ENCODE results near the gene ATP6V1G3.
"Not testable (repeated sequence)": the region's sequence is repeated elsewhere in the genome, so short reads cannot be mapped to it uniquely, and the experiment has no call there.

The ATP6V1G3 gene

GRCh38 chr1:198543670-198544260 is 3.3 kb upstream of the ATP6V1G3 start:
- in situ Hi-C loops (cut with HindIII; ENCODE audit: low sequenced_read_pairs), result no loop called here

- in situ Hi-C loops (cut with HindIII; ENCODE audit: low sequenced_read_pairs), result no loop called here
These were observed 2.2 kb upstream of the ATP6V1G3 start for GRCh38 chr1:198542632-198543031.

- in situ Hi-C loops (cut with HindIII; ENCODE audit: low sequenced_read_pairs), result no loop called here
These were observed 1.3 kb upstream of the ATP6V1G3 start for GRCh38 chr1:198541737-198542136.

- in situ Hi-C loops (cut with HindIII; ENCODE audit: low sequenced_read_pairs), result no loop called here
These were observed 1.7 kb downstream of the ATP6V1G3 start for GRCh38 chr1:198538579-198539364.

GRCh38 chr1:198535631-198536030 is 4.8 kb downstream of the ATP6V1G3 start:
- in situ Hi-C loops (cut with HindIII; ENCODE audit: low sequenced_read_pairs), result no loop called here

GRCh38 chr1:198534548-198535418 is 5.7 kb downstream of the ATP6V1G3 start:
- in situ Hi-C loops (cut with HindIII; ENCODE audit: low sequenced_read_pairs), result no loop called here

- in situ Hi-C loops (cut with HindIII; ENCODE audit: low sequenced_read_pairs), result no loop called here
These were observed 8.6 kb downstream of the ATP6V1G3 start for GRCh38 chr1:198531891-198532290.

DNA sequence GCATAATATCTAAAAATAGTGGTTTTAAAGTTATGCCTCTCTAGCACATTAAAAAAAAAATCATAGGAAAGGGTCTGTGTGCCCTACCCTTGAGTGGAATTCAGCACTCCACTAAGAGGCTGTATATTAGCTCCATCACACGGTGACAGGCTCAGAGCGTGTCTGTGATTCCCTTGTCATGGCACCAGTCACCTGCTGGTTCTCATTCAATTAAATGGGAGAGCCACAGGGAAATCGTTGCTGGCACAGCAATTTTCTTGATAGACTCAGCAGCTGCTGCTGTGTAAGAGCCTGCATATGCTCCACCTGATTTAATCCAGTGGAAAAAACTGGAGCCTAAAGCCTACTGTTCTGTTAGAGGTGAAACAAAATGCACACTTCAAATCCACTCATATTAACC is 9.5 kb downstream of the ATP6V1G3 start:
- in situ Hi-C loops (cut with HindIII; ENCODE audit: low sequenced_read_pairs), result no loop called here

DNA sequence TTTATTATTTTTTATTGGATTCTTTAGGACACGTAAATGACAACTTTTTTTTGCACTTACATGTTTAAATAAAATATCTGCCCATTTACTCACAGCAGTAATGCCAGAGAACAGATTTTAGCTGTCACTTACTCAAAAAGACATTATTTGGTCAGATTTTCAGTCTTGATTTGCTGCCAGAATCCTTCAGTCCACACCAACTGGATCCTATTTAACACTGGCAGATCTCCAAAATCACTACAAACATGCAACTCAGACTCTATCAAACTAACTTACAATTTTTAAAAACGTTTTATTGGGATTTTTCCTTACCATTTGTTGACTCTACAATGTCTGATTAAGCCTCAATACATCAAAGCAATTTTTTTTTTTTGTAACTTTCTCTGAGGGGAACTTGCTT is 11.1 kb downstream of the ATP6V1G3 start:
- in situ Hi-C loops (cut with HindIII; ENCODE audit: low sequenced_read_pairs), result no loop called here

- in situ Hi-C loops (cut with HindIII; ENCODE audit: low sequenced_read_pairs), result no loop called here
These were observed 12.1 kb downstream of the ATP6V1G3 start for GRCh38 chr1:198528364-198528763.

GRCh38 chr1:198524556-198524955 is 15.9 kb downstream of the ATP6V1G3 start:
- in situ Hi-C loops (cut with HindIII; ENCODE audit: low sequenced_read_pairs), result no loop called here

DNA sequence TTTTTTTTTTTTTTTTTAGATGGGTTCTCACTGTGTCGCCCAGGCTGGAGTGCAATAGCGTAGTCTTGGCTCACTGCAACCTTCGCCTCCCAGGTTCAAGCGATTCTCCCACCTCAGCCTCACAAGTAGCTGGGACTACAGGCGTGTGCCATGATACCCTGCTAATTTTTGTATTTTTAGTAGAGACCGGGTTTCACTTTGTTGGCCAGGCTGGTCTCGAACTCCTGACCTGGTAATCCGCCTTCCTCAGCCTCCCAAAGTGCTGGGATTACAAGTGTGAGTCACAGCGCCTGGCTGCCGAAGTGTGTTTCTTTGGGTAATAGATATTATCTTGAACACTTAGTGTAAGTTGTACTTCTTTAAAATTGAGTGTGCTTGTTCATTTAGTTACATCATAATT is 16.4 kb downstream of the ATP6V1G3 start:
- in situ Hi-C loops (cut with HindIII; ENCODE audit: low sequenced_read_pairs), result not testable (repeated sequence)

GRCh38 chr1:198523182-198523950 is 17.1 kb downstream of the ATP6V1G3 start:
- in situ Hi-C loops (cut with HindIII; ENCODE audit: low sequenced_read_pairs), result no loop called here

- in situ Hi-C loops (cut with HindIII; ENCODE audit: low sequenced_read_pairs), result no loop called here
These were observed 19.8 kb downstream of the ATP6V1G3 start for GRCh38 chr1:198520524-198521254.

GRCh38 chr1:198519639-198520501 is 20.6 kb downstream of the ATP6V1G3 start:
- in situ Hi-C loops (cut with HindIII; ENCODE audit: low sequenced_read_pairs), result no loop called here

DNA sequence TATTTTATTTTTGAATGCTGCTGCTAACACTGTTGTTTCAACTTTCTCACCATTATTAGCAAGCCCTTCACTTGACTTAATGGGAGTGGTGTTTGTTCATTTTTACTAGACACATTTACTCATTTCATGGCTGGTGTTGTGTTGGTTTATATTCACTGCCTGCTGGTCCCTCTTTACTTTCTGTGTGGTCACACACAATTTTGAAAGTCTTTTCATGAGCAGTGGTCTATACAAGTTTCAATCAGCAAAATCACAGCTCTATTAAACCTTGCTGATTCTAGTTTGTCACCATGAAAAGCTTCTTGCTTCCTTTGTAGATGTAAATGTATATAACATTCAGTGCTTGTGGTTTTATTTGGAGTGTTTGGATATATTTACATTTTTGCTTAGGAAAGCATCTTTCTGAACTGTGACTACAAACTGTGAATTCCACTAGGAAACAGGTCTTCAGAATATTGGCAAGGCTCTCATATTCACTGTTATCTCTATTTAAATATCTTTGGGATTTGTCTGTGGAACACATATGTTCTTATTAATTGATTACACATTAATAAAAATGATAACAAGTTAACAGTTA is 22.8 kb downstream of the ATP6V1G3 start:
- in situ Hi-C loops (cut with HindIII; ENCODE audit: low sequenced_read_pairs), result no loop called here

DNA sequence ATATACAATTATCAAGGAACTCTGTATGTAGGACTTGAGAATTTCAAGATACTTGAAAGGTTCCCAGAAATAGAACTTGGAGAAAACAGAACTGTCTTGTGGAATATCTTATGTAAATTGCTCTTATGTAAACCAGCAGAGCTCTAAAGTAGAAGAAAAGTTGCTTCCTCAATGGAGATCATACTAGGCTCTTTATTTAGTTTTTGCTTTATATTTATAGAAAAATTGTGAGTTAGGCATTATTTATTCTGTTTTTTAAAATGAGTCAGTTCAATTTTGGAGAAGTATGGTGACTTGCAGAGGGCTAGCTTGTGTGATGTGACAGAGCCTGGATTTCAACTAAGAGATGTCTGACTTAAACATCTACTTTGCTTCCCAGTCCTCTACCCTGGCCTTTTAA is 40.4 kb downstream of the ATP6V1G3 start:
- in situ Hi-C loops (cut with HindIII; ENCODE audit: low sequenced_read_pairs), result no loop called here

GRCh38 chr1:198499588-198499987 is 40.9 kb downstream of the ATP6V1G3 start:
- in situ Hi-C loops (cut with HindIII; ENCODE audit: low sequenced_read_pairs), result no loop called here

DNA sequence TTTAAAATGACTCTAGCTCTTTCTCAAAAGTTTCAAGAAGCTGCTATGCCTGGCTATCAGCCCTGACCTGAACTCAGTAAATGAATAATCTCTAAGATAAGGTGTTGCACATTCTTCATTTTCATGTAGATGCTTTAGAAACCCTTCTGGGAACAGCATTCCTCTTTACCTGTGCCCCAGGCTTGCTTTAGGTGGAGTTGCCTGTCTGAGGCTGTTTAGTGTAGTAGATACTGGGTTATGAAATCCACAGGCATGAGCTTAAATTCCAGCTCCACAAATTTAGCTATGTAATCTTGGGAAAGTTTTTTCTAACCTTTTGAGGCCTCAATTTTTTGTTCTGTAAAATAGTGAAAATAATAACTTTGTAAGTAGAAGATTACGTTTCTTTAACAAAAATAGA is 41.6 kb downstream of the ATP6V1G3 start:
- in situ Hi-C loops (cut with HindIII; ENCODE audit: low sequenced_read_pairs), result no loop called here
